ENCODE data around the gene TRAF2. TPM values are rescaled to one million over a fixed set of nuclear protein-coding genes. Genes with fewer than 3 reads are reported as not detected.

TRAF2 gene
- total and polyA plus RNA-seq, 2 of the 8 experiments (the other 6 are each of a cell fraction or from before 2014, with no cell fraction given): 26.9 to 50.2 TPM

DNA sequence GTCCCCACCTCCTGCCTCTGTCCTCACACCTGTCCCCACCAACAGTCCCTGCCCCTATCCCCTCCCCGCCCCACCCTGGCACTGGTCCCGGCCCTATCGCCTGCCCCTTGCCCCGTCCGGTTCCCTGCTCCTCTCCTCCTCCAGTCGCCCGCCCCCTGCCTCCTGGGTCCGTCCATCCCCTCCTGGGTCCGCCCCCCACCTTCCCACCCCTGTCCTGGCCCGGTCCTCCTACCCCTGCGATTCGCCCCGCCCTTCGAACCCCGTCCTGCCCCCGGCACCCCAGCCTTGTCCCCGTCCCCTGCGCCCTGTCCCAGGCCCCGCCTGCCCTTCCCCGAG lies 20.6 kb upstream of the TRAF2 start:
- Histone ChIP-seq H3K36me3 (ENCODE audit: control insufficient read depth in 2 of 4, insufficient read depth in 4 of 4, low read length in 3 of 4) (peaks cover 11 to 34% (median 27%) of the 10 kb centered on the region in 4 experiments), H3K9ac (replicated peaks in 1 of 4; ENCODE audit: extremely low read depth in 1 of 4, low read depth in 3 of 4, low read length in 3 of 4) (peak overlapping the region; percentile 72 to 89 (median 80); a peak in 6 of 7 replicates), H3K18ac (ENCODE audit: extremely low read depth, low read length) (no peak overlapping the region), H2AK5ac (ENCODE audit: low read depth, low read length) (no peak overlapping the region), H2BK5ac (ENCODE audit: low read depth, low read length) (0 out of 2 replicates have a peak overlapping the region, but pooled peaks have one; percentile 92), H3K4me1 (replicated peaks in 1 of 4; ENCODE audit: control insufficient read depth in 3 of 4, insufficient read depth in 4 of 4, low read length in 3 of 4) (peaks cover 0 to 6% (median 5%) of the 10 kb centered on the region in 4 experiments; a peak in 5 of 7 replicates), H3K4ac (replicated peaks; ENCODE audit: insufficient read length, low read depth, low read length) (no peak overlapping the region), H3K4me3 (ENCODE audit: extremely low read depth in 1 of 4, insufficient read depth in 2 of 4, low read depth in 3 of 4, low read length in 4 of 4) (peak overlapping the region; percentile 49 to 99 (median 70)), H2AFZ (ENCODE audit: low read length) (no peak overlapping the region), H3K56ac (replicated peaks; ENCODE audit: insufficient read length, low read depth, low read length) (no peak overlapping the region), H3K9me3 (ENCODE audit: insufficient read depth in 2 of 2, low read depth in 1 of 2, low read length in 1 of 2) (peaks cover 17 to 19% of the 10 kb centered on the region in 2 experiments; a peak in 3 of 4 replicates), H4K8ac (ENCODE audit: extremely low read depth, insufficient read depth, low read length) (peak overlapping the region; percentile 85), H4K20me1 (replicated peaks in 1 of 2; ENCODE audit: control insufficient read depth in 1 of 2, insufficient read depth in 2 of 2, low read length in 2 of 2) (peaks cover 7 to 33% of the 10 kb centered on the region in 2 experiments), H3K14ac (ENCODE audit: insufficient read length) (no peak overlapping the region), H3K79me1 (ENCODE audit: low read depth, low read length) (peaks cover 10% of the 10 kb centered on the region), H2BK20ac (ENCODE audit: low read length) (no peak overlapping the region), H2BK120ac (replicated peaks; ENCODE audit: low read depth, low read length) (no peak overlapping the region), H4K91ac (replicated peaks; ENCODE audit: insufficient read length, low read length) (no peak overlapping the region), H3K23ac (ENCODE audit: insufficient read length) (no peak overlapping the region), H3K27me3 (replicated peaks in 1 of 4; ENCODE audit: control insufficient read depth in 3 of 4, extremely low read depth in 1 of 4, insufficient read depth in 3 of 4, low read length in 3 of 4) (no peaks in the 10 kb centered on the region), H2BK15ac (ENCODE audit: low read length) (no peak overlapping the region), H3K27ac (ENCODE audit: low read depth, low read length) (peak overlapping the region; percentile 81; the same call in 1 of the 2 replicates), H3K4me2 (ENCODE audit: insufficient read depth in 1 of 2, low read depth in 2 of 2, low read length in 2 of 2) (peak overlapping the region; percentile 76 to 79), H3K23me2 (ENCODE audit: low read depth, low read length) (peaks cover 5% of the 10 kb centered on the region; the same call in 1 of the 2 replicates), H2BK12ac (ENCODE audit: low read depth, low read length) (no peak overlapping the region), H3K79me2 (ENCODE audit: control insufficient read depth in 1 of 2, insufficient read depth in 2 of 2, low read length in 2 of 2) (peaks cover 5 to 17% of the 10 kb centered on the region in 2 experiments; a peak in 3 of 4 replicates), H4K5ac (ENCODE audit: insufficient read length, low read depth, low read length) (peak overlapping the region; percentile 93)
- TF ChIP-seq RXRA (IDR thresholded peaks at IDR 0.05; ENCODE audit: insufficient read depth, low read depth, low read length) (no peak), JUN (IDR thresholded peaks at IDR 0.05; ENCODE audit: low read depth, low read length) (no peak), MAFK (IDR thresholded peaks at IDR 0.05; ENCODE audit: low read depth, low read length) (no peak), CEBPB (IDR thresholded peaks at IDR 0.05; ENCODE audit: low read depth, low read length) (no peak), NRF1 (IDR thresholded peaks at IDR 0.05; ENCODE audit: low read depth, low read length) (no peak)
- ChIA-PET POLR2A (ENCODE audit: partially characterized antibody) (interaction anchor here (1.0 to 3.5 kb wide), 8 partner anchors 9 to 32 kb away, joined by 3 to 16 read pairs (median 4); partner anchors contain the start of gene MAMDC4), CTCF (ENCODE audit: partially characterized antibody) (no interaction called here)
- DNase-seq (ENCODE audit: low read depth in 1 of 2, low spot score in 2 of 2) (no peak), FAIRE-seq (no peak)
- WGBS, 2 experiments (ENCODE audit: extremely low coverage in 1 of 2, insufficient coverage in 1 of 2, insufficient read length in 1 of 2, insufficient replicate concordance in 2 of 2, low coverage in 1 of 2, low lambda C conversion rate in 2 of 2, missing lambda C conversion rate in 1 of 2): no CpG with 5 or more reads among the region's 20 CpGs

Data from H1 (cell line).